Erythroblast (primary cell): ENCODE measurements around the gene XPO5.

Experiments used
- GATA1 ChIP-seq: IDR thresholded peaks from 2 replicates; pipeline ENCODE4 v1.6.1; 2011; ENCODE audit warnings: low read depth, mild to moderate bottlenecking, control low read depth, low read length, moderate library complexity
- POLR2A ChIP-seq: IDR thresholded peaks from 2 replicates; pipeline ENCODE4 v1.6.1; 2011; ENCODE audit warnings: mild to moderate bottlenecking, low read length

DNA sequence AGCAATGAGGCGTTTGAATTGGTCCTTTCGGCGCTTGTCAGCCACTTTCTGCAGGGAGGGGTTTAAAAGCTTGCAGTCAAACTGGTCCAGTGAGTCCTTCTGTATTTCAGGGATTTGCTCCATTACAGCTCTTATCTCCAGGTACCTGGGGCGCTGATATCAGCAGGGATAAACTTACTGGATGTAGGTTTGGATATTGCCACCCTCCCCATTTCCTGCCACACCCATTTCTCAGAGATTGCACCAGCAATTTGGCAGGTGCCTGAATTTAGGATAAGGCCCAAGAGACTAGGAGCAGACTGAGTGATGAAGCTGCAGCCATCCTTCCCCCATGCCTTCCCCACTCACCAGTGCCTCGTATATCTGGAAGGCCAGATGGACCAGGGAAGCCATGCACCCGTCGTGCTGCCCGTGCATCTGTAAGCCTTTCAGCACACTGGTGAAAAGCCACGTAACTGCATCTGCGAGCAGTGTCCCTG lies 51.3 kb downstream of the XPO5 start:
- TF ChIP-seq POLR2A (no peak), GATA1 (no peak)
